IMR-90 (cell line): Measurements from ENCODE around the gene TCF4. TPM values are rescaled to one million over a fixed set of nuclear protein-coding genes. Genes with fewer than 3 reads are reported as not detected.

ENCODE experiments used
- ATAC-seq: fragments of 200-7000 bp; cut with Tn5 transposase; 2 replicates; pipeline ENCODE4 v1.9.1; 2020; ENCODE audit warnings: low read depth, mild to moderate bottlenecking, moderate library complexity
- BruUV-seq: library from RNA; stranded (reverse); fragments of 400-500 nt; replicated peaks from 2 replicates; lab custom pipeline; 2021; lab: Mats Ljungman, UMichigan
- CTCF ChIA-PET: fragments of 300-600 bp; formaldehyde crosslinking; extraction: SDS; loops from one replicate; lab custom pipeline; 2021; ENCODE audit warnings: antibody characterized with exemption; lab: Yijun Ruan, JAX
- POLR2A ChIA-PET: fragments of 300-600 bp; sonication (Branson Sonifier 250); formaldehyde crosslinking; loops from one replicate; lab custom pipeline; 2022; ENCODE audit warnings: antibody characterized with exemption; ENCODE audit not compliant: unreplicated experiment; lab: Charles Lee
- DNase-seq: peaks from one replicate; pipeline ENCODE4 v3.0.0; 2013
- H2AFZ ChIP-seq: replicated peaks from 2 replicates; pipeline ENCODE3; 2013; ENCODE audit warnings: low read length, mild to moderate bottlenecking; ENCODE audit not compliant: poor library complexity
- H2AK5ac ChIP-seq: 2 replicates; pipeline ENCODE4 v1.6.1; 2013; ENCODE audit warnings: low read depth, low read length, inconsistent platforms
- H2AK9ac ChIP-seq: replicated peaks from 2 replicates; pipeline ENCODE3; 2013; ENCODE audit warnings: mild to moderate bottlenecking, low read depth, low read length, moderate library complexity; ENCODE audit not compliant: poor library complexity
- H2BK120ac ChIP-seq: 2 replicates; pipeline ENCODE4 v1.6.1; 2013; ENCODE audit warnings: low read depth, low read length, inconsistent platforms
- H2BK15ac ChIP-seq: 3 replicates; pipeline ENCODE4 v1.6.1; 2013; ENCODE audit warnings: low read depth, low read length, inconsistent platforms
- H2BK20ac ChIP-seq: 2 replicates; pipeline ENCODE4 v1.6.1; 2013; ENCODE audit warnings: low read depth, mild to moderate bottlenecking, inconsistent platforms, low read length, moderate library complexity
- H2BK5ac ChIP-seq: 2 replicates; pipeline ENCODE4 v1.6.1; 2013; ENCODE audit warnings: mild to moderate bottlenecking, low read depth, low read length, inconsistent platforms; ENCODE audit not compliant: poor library complexity, severe bottlenecking
- H3K14ac ChIP-seq: replicated peaks from 2 replicates; pipeline ENCODE4 v1.6.1; 2013; ENCODE audit warnings: low read depth, low read length, inconsistent platforms
- H3K18ac ChIP-seq: 2 replicates; pipeline ENCODE4 v1.6.1; 2013; ENCODE audit warnings: low read depth, low read length, control low read depth
- H3K23ac ChIP-seq: 2 replicates; pipeline ENCODE4 v1.6.1; 2013; ENCODE audit warnings: low read depth, low read length, inconsistent platforms
- H3K27ac ChIP-seq: 2 replicates; pipeline ENCODE4 v1.5.1; 2013; ENCODE audit warnings: mild to moderate bottlenecking, control low read depth, low read length; ENCODE audit not compliant: insufficient read depth
- H3K27me3 ChIP-seq: 2 replicates; pipeline ENCODE4 v1.6.1; 2013; ENCODE audit warnings: low read length; ENCODE audit not compliant: control insufficient read depth, insufficient read depth
- H3K36me3 ChIP-seq: 2 replicates; pipeline ENCODE4 v1.6.1; 2013; ENCODE audit warnings: low read length, mixed read lengths; ENCODE audit not compliant: control insufficient read depth, insufficient read depth
- H3K4ac ChIP-seq: 2 replicates; pipeline ENCODE4 v1.6.1; 2013; ENCODE audit warnings: low read depth, low read length, inconsistent platforms
- H3K4me1 ChIP-seq: 2 replicates; pipeline ENCODE4 v1.6.1; 2013; ENCODE audit warnings: low read length, mixed read lengths; ENCODE audit not compliant: control insufficient read depth, insufficient read depth
- H3K4me2 ChIP-seq: 2 replicates; pipeline ENCODE4 v1.6.1; 2013; ENCODE audit warnings: low read depth, mild to moderate bottlenecking, control low read depth, low read length, moderate library complexity
- H3K4me3 ChIP-seq: 2 replicates; pipeline ENCODE4 v1.5.1; 2013; ENCODE audit warnings: low read depth, mild to moderate bottlenecking, control low read depth, low read length, moderate library complexity; ENCODE audit not compliant: insufficient read depth
- H3K56ac ChIP-seq: 2 replicates; pipeline ENCODE4 v1.6.1; 2013; ENCODE audit warnings: low read length, inconsistent platforms; ENCODE audit not compliant: insufficient read depth; ENCODE audit errors: extremely low read depth
- H3K79me1 ChIP-seq, 2 experiments: 2 replicates each; pipeline ENCODE4 v1.6.1; 2013; ENCODE audit warnings: low read length in 2 of 2, inconsistent platforms in 1 of 2, low read depth in 1 of 2
- H3K9ac ChIP-seq: 2 replicates; pipeline ENCODE4 v1.6.1; 2013; ENCODE audit warnings: low read depth, low read length, control low read depth
- H3K9me1 ChIP-seq: 2 replicates; pipeline ENCODE4 v1.6.1; 2013; ENCODE audit warnings: low read length, inconsistent platforms; ENCODE audit not compliant: insufficient read depth
- H3K9me3 ChIP-seq: 2 replicates; pipeline ENCODE4 v1.6.1; 2013; ENCODE audit warnings: low read length; ENCODE audit not compliant: control insufficient read depth, insufficient read depth
- H4K20me1 ChIP-seq: 2 replicates; pipeline ENCODE4 v1.6.1; 2013; ENCODE audit warnings: low read length, inconsistent platforms; ENCODE audit not compliant: insufficient read depth
- H4K5ac ChIP-seq: 2 replicates; pipeline ENCODE4 v1.6.1; 2013; ENCODE audit warnings: mild to moderate bottlenecking, low read depth, low read length, control low read depth
- H4K8ac ChIP-seq, 2 experiments: 2 replicates each; pipeline ENCODE4 v1.6.1; 2013; ENCODE audit warnings: low read depth in 2 of 2, low read length in 2 of 2, control low read depth in 1 of 2, inconsistent platforms in 1 of 2
- H4K91ac ChIP-seq: 2 replicates; pipeline ENCODE4 v1.6.1; 2013; ENCODE audit warnings: low read depth, low read length, inconsistent platforms; ENCODE audit not compliant: insufficient read depth
- CHD1 ChIP-seq: IDR thresholded peaks from 2 replicates; pipeline ENCODE4 v1.6.1; 2012; ENCODE audit warnings: low read depth, low read length, improper control_type of control experiment
- CTCF ChIP-seq: conservative IDR thresholded peaks from 2 replicates; pipeline ENCODE4 v1.5.1; 2012; ENCODE audit warnings: mild to moderate bottlenecking, low read depth, low read length, improper control_type of control experiment
- MAFK ChIP-seq: IDR thresholded peaks from 2 replicates; pipeline ENCODE4 v1.6.1; 2012; ENCODE audit warnings: low read depth, low read length, improper control_type of control experiment
- MAZ ChIP-seq: IDR thresholded peaks from 2 replicates; pipeline ENCODE4 v1.6.1; 2012; ENCODE audit warnings: low read depth, mild to moderate bottlenecking, low read length, improper control_type of control experiment, moderate library complexity, borderline replicate concordance
- MXI1 ChIP-seq: IDR thresholded peaks from 2 replicates; pipeline ENCODE4 v1.6.1; 2012; ENCODE audit warnings: low read depth, mild to moderate bottlenecking, low read length, moderate library complexity, borderline replicate concordance
- POLR2A ChIP-seq: IDR thresholded peaks from 2 replicates; pipeline ENCODE4 v1.6.1; 2012; ENCODE audit warnings: mild to moderate bottlenecking, low read depth, low read length
- RCOR1 ChIP-seq: IDR thresholded peaks from 2 replicates; pipeline ENCODE4 v1.6.1; 2012; ENCODE audit warnings: mild to moderate bottlenecking, low read length, improper control_type of control experiment; ENCODE audit not compliant: insufficient replicate concordance
- SMC3 ChIP-seq: fragments of 150-350 bp; IDR thresholded peaks from 2 replicates; pipeline ENCODE4 v1.6.1; 2016; ENCODE audit warnings: low read depth, mild to moderate bottlenecking, antibody characterized with exemption, low read length, moderate library complexity
- USF2 ChIP-seq: fragments of 150-350 bp; IDR thresholded peaks from 2 replicates; pipeline ENCODE4 v1.6.1; 2017; ENCODE audit warnings: mild to moderate bottlenecking, antibody characterized with exemption, low read length, low read depth
- WGBS, 2 experiments: methylation state at CpG; one replicate each; pipeline versions ENCODE4 v1.1.5 to v1.1.7; 2013; ENCODE audit warnings: missing lambda C conversion rate in 2 of 2; ENCODE audit not compliant: insufficient read length in 1 of 2; ENCODE audit errors: extremely low coverage in 2 of 2; 5-methylcytosine and 5-hydroxymethylcytosine counted together
- dilution Hi-C: fragments of 300-500 bp; cut with HindIII; formaldehyde crosslinking; loops from one replicate; pipeline ENCODE4 v1.14.3; 2018; ENCODE audit warnings: low sequenced_read_pairs; ENCODE audit not compliant: unreplicated experiment
- in situ Hi-C: fragments of 300-500 bp; cut with MboI; formaldehyde crosslinking; loops from 3 replicates; pipeline ENCODE4 v1.14.3; 2019; ENCODE audit warnings: low sequenced_read_pairs, inconsistent platforms, mixed read lengths
- intact Hi-C: fragments of 100-400 bp; cut with micrococcal nuclease; formaldehyde crosslinking; loops from 2 replicates; pipeline ENCODE4 v1.10.0; 2022
- polyA plus RNA-seq, 3 experiments: library from polyadenylated mRNA; depleted of rRNA; stranded (reverse); fragments of >200 nt; gene quantifications; 2 replicates each; pipeline ENCODE4 v1.2.3, GENCODE V29; 2012; ENCODE audit warnings: low replicate concordance in 1 of 3
- total RNA-seq: library from RNA; depleted of rRNA; stranded (reverse); fragments of >200 nt; gene quantifications from 2 replicates; pipeline ENCODE4 v1.2.3, GENCODE V29; 2012

Gene TCF4
- total and polyA plus RNA-seq, 2 of the 4 experiments (the other 2 are of a cell fraction): 30.0 to 87.1 TPM

GRCh38 chr18:55530166-55530565 lies 57.8 kb downstream of the TCF4 start:
- no peak overlapping the region for H3K4ac ChIP-seq
- no peak overlapping the region for H3K18ac ChIP-seq
- H3K27ac ChIP-seq: no peak overlapping the region
- intact Hi-C loops: no loop called here
- H3K9ac ChIP-seq: no peak overlapping the region
- no peaks in the 10 kb centered on the region for H3K36me3 ChIP-seq
- BruUV-seq: no TSS peak
- no peaks in the 10 kb centered on the region; the same call in 1 of the 2 replicates for H3K4me1 ChIP-seq
- peaks cover 53 to 86% of the 10 kb centered on the region in 2 experiments for H3K79me1 ChIP-seq
- no peak overlapping the region for H3K4me2 ChIP-seq
- no peak overlapping the region for H4K91ac ChIP-seq
- H4K5ac ChIP-seq: no peak overlapping the region; the same call in 1 of the 2 replicates
- CTCF ChIA-PET: no interaction called here
- H3K27me3 ChIP-seq: no peaks in the 10 kb centered on the region
- TF ChIP-seq CHD1 (no peak), MXI1 (no peak), MAFK (no peak), USF2 (no peak), POLR2A (no peak), CTCF (no peak), RCOR1 (no peak), MAZ (no peak), SMC3 (no peak)
- H3K56ac ChIP-seq: no peak overlapping the region
- dilution Hi-C loops: no loop called here
- H2BK15ac ChIP-seq: no peak overlapping the region
- no peak overlapping the region for H2AK9ac ChIP-seq
- no peak overlapping the region for H3K4me3 ChIP-seq
- no peak overlapping the region for H3K14ac ChIP-seq
- H2BK20ac ChIP-seq: no peak overlapping the region
- no peak overlapping the region for H2AK5ac ChIP-seq
- peaks cover 13% of the 10 kb centered on the region; the same call in 1 of the 2 replicates for H4K20me1 ChIP-seq
- no peak overlapping the region for H4K8ac ChIP-seq
- in situ Hi-C loops: no loop called here
- peaks cover 9% of the 10 kb centered on the region for H3K9me1 ChIP-seq
- no peak overlapping the region for H2BK120ac ChIP-seq
- no peak overlapping the region for H2AFZ ChIP-seq
- no peaks in the 10 kb centered on the region for H3K9me3 ChIP-seq
- H2BK5ac ChIP-seq: no peak overlapping the region
- no peak overlapping the region for H3K23ac ChIP-seq
- POLR2A ChIA-PET: no interaction called here
- DNase-seq: no peak
- 100% methylated on average over 1 of the region's 5 CpGs; no CpG with 5 or more reads in 1 of the 2 experiments for WGBS, 2 experiments
- ATAC-seq: no peak
